Mesendoderm (in vitro differentiated cells): ENCODE measurements around the gene PCDHGB1.
"Not testable (repeated sequence)": the region's sequence is repeated elsewhere in the genome, so short reads cannot be mapped to it uniquely, and the experiment has no call there.

Source experiments
- DNase-seq: peaks from one replicate; pipeline ENCODE4 v3.0.0; 2013
- H2AK5ac ChIP-seq: 2 replicates; pipeline ENCODE4 v1.6.1; 2013; ENCODE audit warnings: low read length, inconsistent platforms
- H2BK120ac ChIP-seq: 2 replicates; pipeline ENCODE4 v1.6.1; 2013; ENCODE audit warnings: low read depth, mild to moderate bottlenecking, low read length, moderate library complexity, mixed read lengths
- H2BK15ac ChIP-seq: replicated peaks from 2 replicates; pipeline ENCODE4 v1.6.1; 2013; ENCODE audit warnings: low read depth, mild to moderate bottlenecking, moderate library complexity
- H2BK5ac ChIP-seq: 2 replicates; pipeline ENCODE4 v1.6.1; 2013; ENCODE audit warnings: low read length, inconsistent platforms
- H3K18ac ChIP-seq: 2 replicates; pipeline ENCODE4 v1.6.1; 2013; ENCODE audit warnings: mild to moderate bottlenecking, low read length, mixed read lengths
- H3K23ac ChIP-seq: one replicate; pipeline ENCODE4 v1.6.1; 2013; ENCODE audit warnings: low read length
- H3K27ac ChIP-seq: 2 replicates; pipeline ENCODE4 v1.5.1; 2013; ENCODE audit warnings: low read depth, mild to moderate bottlenecking, inconsistent platforms, low read length, moderate library complexity
- H3K27me3 ChIP-seq: 2 replicates; pipeline ENCODE4 v1.6.1; 2013; ENCODE audit warnings: low read length, control low read depth, mild to moderate bottlenecking, inconsistent platforms; ENCODE audit not compliant: insufficient read depth, poor library complexity
- H3K36me3 ChIP-seq: 2 replicates; pipeline ENCODE4 v1.6.1; 2013; ENCODE audit warnings: low read length, inconsistent platforms; ENCODE audit not compliant: control insufficient read depth, insufficient read depth
- H3K4ac ChIP-seq: one replicate; pipeline ENCODE4 v1.6.1; 2013; ENCODE audit warnings: low read depth, mild to moderate bottlenecking, low read length, moderate library complexity
- H3K4me1 ChIP-seq: 2 replicates; pipeline ENCODE4 v1.6.1; 2013; ENCODE audit warnings: low read depth, low read length, inconsistent platforms; ENCODE audit not compliant: control insufficient read depth
- H3K4me2 ChIP-seq: 2 replicates; pipeline ENCODE4 v1.6.1; 2013; ENCODE audit warnings: low read length
- H3K4me3 ChIP-seq: 2 replicates; pipeline ENCODE4 v1.5.1; 2013; ENCODE audit warnings: mild to moderate bottlenecking, low read length
- H3K56ac ChIP-seq: one replicate; pipeline ENCODE4 v1.6.1; 2013; ENCODE audit warnings: low read length
- H3K79me1 ChIP-seq: 2 replicates; pipeline ENCODE4 v1.6.1; 2013; ENCODE audit warnings: low read length, inconsistent platforms
- H3K79me2 ChIP-seq: 2 replicates; pipeline ENCODE4 v1.6.1; 2013; ENCODE audit warnings: mild to moderate bottlenecking, low read length; ENCODE audit not compliant: control insufficient read depth, insufficient read depth
- H3K9ac ChIP-seq: 2 replicates; pipeline ENCODE4 v1.6.1; 2013; ENCODE audit warnings: low read length, inconsistent platforms
- H4K5ac ChIP-seq: one replicate; pipeline ENCODE4 v1.6.1; 2013; ENCODE audit warnings: low read length
- H4K8ac ChIP-seq: one replicate; pipeline ENCODE4 v1.6.1; 2013; ENCODE audit warnings: low read depth, mild to moderate bottlenecking, control low read depth, low read length, moderate library complexity
- WGBS: extraction: QIAGEN DNeasy Blood & Tissue Kit; methylation state at CpG from one replicate; pipeline ENCODE4 v1.1.7; 2013; ENCODE audit warnings: low lambda C conversion rate, missing lambda C conversion rate; ENCODE audit not compliant: insufficient coverage; ENCODE audit errors: extremely low coverage; 5-methylcytosine and 5-hydroxymethylcytosine counted together

Gene PCDHGB1

GRCh38 chr5:141393267-141393666, 43.4 kb downstream of the PCDHGB1 start:
- Histone ChIP-seq H3K4ac (no peak overlapping the region), H3K4me3 (no peak overlapping the region), H4K5ac (no peak overlapping the region), H3K56ac (no peak overlapping the region), H2BK15ac (no peak overlapping the region), H3K4me2 (no peak overlapping the region), H2BK120ac (no peak overlapping the region), H3K36me3 (no peaks in the 10 kb centered on the region), H3K79me2 (no peaks in the 10 kb centered on the region), H3K79me1 (no peaks in the 10 kb centered on the region), H2AK5ac (no peak overlapping the region), H4K8ac (no peak overlapping the region), H3K18ac (no peak overlapping the region), H3K27ac (no peak overlapping the region), H3K27me3 (no peaks in the 10 kb centered on the region), H3K4me1 (no peaks in the 10 kb centered on the region), H3K9ac (no peak overlapping the region), H2BK5ac (no peak overlapping the region), H3K23ac (no peak overlapping the region)
- WGBS: no CpG with 5 or more reads among the region's 21 CpGs
- no peak for DNase-seq

GRCh38 chr5:141394401-141395187, 44.7 kb downstream of the PCDHGB1 start:
- H3K79me1 ChIP-seq, H3K79me2 ChIP-seq, H2AK5ac ChIP-seq, H3K36me3 ChIP-seq, H3K18ac ChIP-seq, DNase-seq, H3K27ac ChIP-seq, H4K8ac ChIP-seq, H3K4me2 ChIP-seq, H3K4me3 ChIP-seq, H3K56ac ChIP-seq, H3K27me3 ChIP-seq, H3K4ac ChIP-seq, H4K5ac ChIP-seq, H2BK5ac ChIP-seq, H2BK120ac ChIP-seq, H3K23ac ChIP-seq, H2BK15ac ChIP-seq, H3K4me1 ChIP-seq, H3K9ac ChIP-seq: not testable (repeated sequence)
- no CpG with 5 or more reads among the region's 53 CpGs for WGBS

GRCh38 chr5:141397756-141398551, 48.1 kb downstream of the PCDHGB1 start, which contains the start of gene PCDHGB5:
Gene PCDHGB5 (plus strand): TSS chr5:141397947. CDS start chr5:141398128, 181 bp downstream.
- not testable (repeated sequence) for H3K36me3 ChIP-seq, H3K27ac ChIP-seq, H4K8ac ChIP-seq, H3K23ac ChIP-seq, H2BK15ac ChIP-seq, H2BK5ac ChIP-seq, H4K5ac ChIP-seq, H3K79me1 ChIP-seq, H3K56ac ChIP-seq, H3K79me2 ChIP-seq, H3K9ac ChIP-seq, H3K27me3 ChIP-seq, DNase-seq, H2AK5ac ChIP-seq, H3K4me1 ChIP-seq, H3K4me3 ChIP-seq, H2BK120ac ChIP-seq, H3K4ac ChIP-seq, H3K4me2 ChIP-seq, H3K18ac ChIP-seq
- WGBS: 100% methylated on average over 1 of the region's 43 CpGs

- Histone ChIP-seq H2BK120ac (no peak overlapping the region), H4K8ac (no peak overlapping the region), H3K9ac (no peak overlapping the region), H3K4ac (no peak overlapping the region), H3K4me3 (no peak overlapping the region), H2BK15ac (no peak overlapping the region), H3K4me2 (no peak overlapping the region), H2AK5ac (no peak overlapping the region), H3K18ac (no peak overlapping the region), H3K56ac (no peak overlapping the region), H3K4me1 (no peaks in the 10 kb centered on the region), H2BK5ac (no peak overlapping the region), H4K5ac (no peak overlapping the region), H3K23ac (no peak overlapping the region), H3K79me1 (no peaks in the 10 kb centered on the region), H3K79me2 (no peaks in the 10 kb centered on the region), H3K27ac (no peak overlapping the region), H3K36me3 (no peaks in the 10 kb centered on the region), H3K27me3 (no peaks in the 10 kb centered on the region)
- no CpG with 5 or more reads among the region's 15 CpGs for WGBS
- no peak for DNase-seq
Observed at GRCh38 chr5:141398608-141399007, 48.7 kb downstream of the PCDHGB1 start.

- no peak overlapping the region for H3K4me2 ChIP-seq
- H3K18ac ChIP-seq: no peak overlapping the region
- H3K27me3 ChIP-seq: no peaks in the 10 kb centered on the region
- H3K36me3 ChIP-seq: no peaks in the 10 kb centered on the region
- H4K8ac ChIP-seq: no peak overlapping the region
- no peak overlapping the region for H4K5ac ChIP-seq
- H3K56ac ChIP-seq: no peak overlapping the region
- no peaks in the 10 kb centered on the region for H3K79me2 ChIP-seq
- no peak overlapping the region for H3K9ac ChIP-seq
- DNase-seq: no peak
- no peak overlapping the region for H2BK120ac ChIP-seq
- H2BK15ac ChIP-seq: no peak overlapping the region
- H2AK5ac ChIP-seq: no peak overlapping the region
- no peaks in the 10 kb centered on the region for H3K4me1 ChIP-seq
- H3K4me3 ChIP-seq: no peak overlapping the region
- no peak overlapping the region for H3K23ac ChIP-seq
- no peaks in the 10 kb centered on the region for H3K79me1 ChIP-seq
- no peak overlapping the region for H3K4ac ChIP-seq
- no CpG with 5 or more reads among the region's 61 CpGs for WGBS
- no peak overlapping the region for H3K27ac ChIP-seq
- H2BK5ac ChIP-seq: no peak overlapping the region
Observed at GRCh38 chr5:141399555-141400258, 49.8 kb downstream of the PCDHGB1 start.
